ENCODE measurements around the gene SDHA. TPM values are rescaled to one million over a fixed set of nuclear protein-coding genes. Genes with fewer than 3 reads are reported as not detected.

Gene SDHA
- total RNA-seq, 1 experiment from 2014 or later = 140 TPM

- H3K27me3 Mint-ChIP-seq (ENCODE audit: insufficient read depth, unreplicated experiment) = no peaks in the 10 kb centered on the region
- POLR2A ChIA-PET = interaction anchor here (0.6 kb wide), 1 partner anchor 467 kb away, joined by 3 read pairs; no protein-coding TSS in a partner anchor
- no peaks in the 10 kb centered on the region for H3K9me3 Mint-ChIP-seq (ENCODE audit: unreplicated experiment)
- DNase-seq = no peak
- no peak for TF ChIP-seq CTCF (IDR thresholded peaks at IDR 0.05; ENCODE audit: insufficient read depth in 1 of 2, low read depth in 1 of 2, low read length in 1 of 2, severe bottlenecking in 1 of 2, unreplicated experiment in 1 of 2)
- H3K9me3 ChIP-seq = no peaks in the 10 kb centered on the region
- peaks cover 6% of the 10 kb centered on the region for H3K36me3 Mint-ChIP-seq (ENCODE audit: insufficient read depth, unreplicated experiment)
- no peaks in the 10 kb centered on the region for H3K36me3 ChIP-seq (ENCODE audit: control insufficient read depth, insufficient read depth, low read length)
- peaks cover 8% of the 10 kb centered on the region for H3K4me1 Mint-ChIP-seq (ENCODE audit: low read depth, unreplicated experiment)
- no peak within 1 kb of the TSS for H3K4me3 Mint-ChIP-seq (ENCODE audit: unreplicated experiment)
- no peak within 1 kb of the TSS for H3K27ac Mint-ChIP-seq (ENCODE audit: unreplicated experiment)
- no peaks in the 10 kb centered on the region for H3K27me3 ChIP-seq (replicated peaks; ENCODE audit: control insufficient read depth, insufficient read depth, low read length)
- no peak within 1 kb of the TSS for H3K4me3 ChIP-seq (ENCODE audit: low read depth, low read length)
- intact Hi-C loops (cut with micrococcal nuclease; ENCODE audit: unreplicated experiment) = no loop called here
- no peaks in the 10 kb centered on the region for H3K4me1 ChIP-seq
- no TSS peak for BruUV-seq (replicated peaks)
- CTCF ChIA-PET = no interaction called here
These were observed 26.8 kb upstream of the SDHA start, which contains the start of gene LRRC14B for GRCh38 chr5:191036-191948. TSS of gene LRRC14B (plus strand) at chr5:191495. CDS start at chr5:191539, 44 bp downstream.

GRCh38 chr5:191949-192690, 26.0 kb upstream of the SDHA start:
- H3K36me3 Mint-ChIP-seq (ENCODE audit: insufficient read depth, unreplicated experiment) = peaks cover 6% of the 10 kb centered on the region
- Histone ChIP-seq H3K27me3 (replicated peaks; ENCODE audit: control insufficient read depth, insufficient read depth, low read length) (no peaks in the 10 kb centered on the region), H3K9me3 (no peaks in the 10 kb centered on the region), H3K4me1 (no peaks in the 10 kb centered on the region), H3K4me3 (ENCODE audit: low read depth, low read length) (no peak overlapping the region), H3K36me3 (ENCODE audit: control insufficient read depth, insufficient read depth, low read length) (no peaks in the 10 kb centered on the region)
- ChIA-PET CTCF (no interaction called here), POLR2A (interaction anchor here (0.6 kb wide), 1 partner anchor 466 kb away, joined by 3 read pairs; no protein-coding TSS in a partner anchor)
- DNase-seq = no peak
- peaks cover 8% of the 10 kb centered on the region for H3K4me1 Mint-ChIP-seq (ENCODE audit: low read depth, unreplicated experiment)
- no peak for TF ChIP-seq CTCF (IDR thresholded peaks at IDR 0.05; ENCODE audit: insufficient read depth in 1 of 2, low read depth in 1 of 2, low read length in 1 of 2, severe bottlenecking in 1 of 2, unreplicated experiment in 1 of 2)
- H3K4me3 Mint-ChIP-seq (ENCODE audit: unreplicated experiment) = no peak overlapping the region
- intact Hi-C loops (cut with micrococcal nuclease; ENCODE audit: unreplicated experiment) = no loop called here
- BruUV-seq (replicated peaks) = no TSS peak
- H3K27ac Mint-ChIP-seq (ENCODE audit: unreplicated experiment) = no peak overlapping the region
- H3K27me3 Mint-ChIP-seq (ENCODE audit: insufficient read depth, unreplicated experiment) = no peaks in the 10 kb centered on the region
- no peaks in the 10 kb centered on the region for H3K9me3 Mint-ChIP-seq (ENCODE audit: unreplicated experiment)

- Histone ChIP-seq H3K4me3 (ENCODE audit: low read depth, low read length) (no peak overlapping the region), H3K9me3 (no peaks in the 10 kb centered on the region), H3K36me3 (ENCODE audit: control insufficient read depth, insufficient read depth, low read length) (no peaks in the 10 kb centered on the region), H3K4me1 (no peaks in the 10 kb centered on the region), H3K27me3 (replicated peaks; ENCODE audit: control insufficient read depth, insufficient read depth, low read length) (no peaks in the 10 kb centered on the region)
- Mint-ChIP-seq H3K27ac (ENCODE audit: unreplicated experiment) (no peak overlapping the region), H3K4me3 (ENCODE audit: unreplicated experiment) (no peak overlapping the region), H3K4me1 (ENCODE audit: low read depth, unreplicated experiment) (peaks cover 8% of the 10 kb centered on the region), H3K9me3 (ENCODE audit: unreplicated experiment) (no peaks in the 10 kb centered on the region), H3K36me3 (ENCODE audit: insufficient read depth, unreplicated experiment) (peaks cover 6% of the 10 kb centered on the region), H3K27me3 (ENCODE audit: insufficient read depth, unreplicated experiment) (no peaks in the 10 kb centered on the region)
- intact Hi-C loops (cut with micrococcal nuclease; ENCODE audit: unreplicated experiment) = no loop called here
- DNase-seq = no peak
- POLR2A ChIA-PET = no interaction called here
- CTCF ChIA-PET = no interaction called here
- no TSS peak for BruUV-seq (replicated peaks)
- no peak for TF ChIP-seq CTCF (IDR thresholded peaks at IDR 0.05; ENCODE audit: insufficient read depth in 1 of 2, low read depth in 1 of 2, low read length in 1 of 2, severe bottlenecking in 1 of 2, unreplicated experiment in 1 of 2)
These were observed 25.5 kb upstream of the SDHA start for GRCh38 chr5:192691-192969.

All from Caco-2 (cell line).